Measurements from ENCODE around the gene UFC1.

The UFC1 gene

GRCh38 chr1:161190962-161191521 lies 37.3 kb downstream of the UFC1 start:
- no peak overlapping the region for H3K4me3 Mint-ChIP-seq
- H3K36me3 Mint-ChIP-seq, result no peaks in the 10 kb centered on the region
- no peaks in the 10 kb centered on the region for H3K9me3 Mint-ChIP-seq
- no peak overlapping the region for H3K27ac Mint-ChIP-seq
- H3K27me3 Mint-ChIP-seq, result no peaks in the 10 kb centered on the region
- H3K4me1 Mint-ChIP-seq, result peaks cover 61% of the 10 kb centered on the region

- Mint-ChIP-seq H3K9me3 (no peaks in the 10 kb centered on the region), H3K27ac (no peak overlapping the region), H3K36me3 (no peaks in the 10 kb centered on the region), H3K4me3 (no peak overlapping the region), H3K27me3 (no peaks in the 10 kb centered on the region), H3K4me1 (peaks cover 54% of the 10 kb centered on the region)
These were observed 38.2 kb downstream of the UFC1 start for GRCh38 chr1:161191971-161192370.

- H3K27me3 Mint-ChIP-seq, result no peaks in the 10 kb centered on the region
- H3K36me3 Mint-ChIP-seq, result no peaks in the 10 kb centered on the region
- H3K4me1 Mint-ChIP-seq, result peaks cover 46% of the 10 kb centered on the region
- no peaks in the 10 kb centered on the region for H3K9me3 Mint-ChIP-seq
- peak overlapping the region; percentile 34 for H3K4me3 Mint-ChIP-seq
- peak overlapping the region; percentile 86 for H3K27ac Mint-ChIP-seq
These were observed 39.0 kb downstream of the UFC1 start for GRCh38 chr1:161192476-161193465.

- Mint-ChIP-seq H3K9me3 (no peaks in the 10 kb centered on the region), H3K36me3 (no peaks in the 10 kb centered on the region), H3K27ac (no peak overlapping the region), H3K4me3 (no peak overlapping the region), H3K4me1 (peaks cover 40% of the 10 kb centered on the region), H3K27me3 (no peaks in the 10 kb centered on the region)
These were observed 39.9 kb downstream of the UFC1 start for GRCh38 chr1:161193561-161194235.

- Mint-ChIP-seq H3K27me3 (no peaks in the 10 kb centered on the region), H3K36me3 (no peaks in the 10 kb centered on the region), H3K4me1 (peaks cover 44% of the 10 kb centered on the region), H3K4me3 (no peak overlapping the region), H3K9me3 (no peaks in the 10 kb centered on the region), H3K27ac (no peak overlapping the region)
These were observed 41.4 kb downstream of the UFC1 start for GRCh38 chr1:161195171-161195570.

GRCh38 chr1:161196111-161196510 lies 42.3 kb downstream of the UFC1 start:
- Mint-ChIP-seq H3K4me3 (no peak overlapping the region), H3K27ac (no peak overlapping the region), H3K27me3 (no peaks in the 10 kb centered on the region), H3K36me3 (no peaks in the 10 kb centered on the region), H3K4me1 (peaks cover 53% of the 10 kb centered on the region), H3K9me3 (no peaks in the 10 kb centered on the region)

- Mint-ChIP-seq H3K4me1 (peaks cover 60% of the 10 kb centered on the region), H3K27ac (no peak overlapping the region)
These were observed 43.0 kb downstream of the UFC1 start for GRCh38 chr1:161196521-161197451.

GRCh38 chr1:161197560-161198193 lies 43.9 kb downstream of the UFC1 start:
- Mint-ChIP-seq H3K27me3 (no peaks in the 10 kb centered on the region), H3K4me3 (no peak overlapping the region), H3K36me3 (peaks cover 2% of the 10 kb centered on the region), H3K9me3 (no peaks in the 10 kb centered on the region), H3K27ac (no peak overlapping the region), H3K4me1 (peaks cover 60% of the 10 kb centered on the region)

More at GRCh38 chr1:161196521-161197451, 43.0 kb downstream of the UFC1 start:
- Mint-ChIP-seq H3K27me3 (no peaks in the 10 kb centered on the region), H3K36me3 (no peaks in the 10 kb centered on the region), H3K4me3 (no peak overlapping the region), H3K9me3 (no peaks in the 10 kb centered on the region)

GRCh38 chr1:161198194-161198896 lies 44.6 kb downstream of the UFC1 start:
- Mint-ChIP-seq H3K27ac (no peak overlapping the region), H3K27me3 (no peaks in the 10 kb centered on the region), H3K9me3 (no peaks in the 10 kb centered on the region), H3K4me1 (peaks cover 58% of the 10 kb centered on the region), H3K36me3 (peaks cover 2% of the 10 kb centered on the region), H3K4me3 (no peak overlapping the region)

GRCh38 chr1:161198897-161199431 lies 45.2 kb downstream of the UFC1 start, which contains the start of gene ADAMTS4:
Gene ADAMTS4, minus strand, starts transcription at chr1:161199054. Its CDS starts 427 bp downstream, at chr1:161198627.
- H3K27ac Mint-ChIP-seq, result peak within 1 kb of the TSS; percentile 56
- no peaks in the 10 kb centered on the region for H3K27me3 Mint-ChIP-seq
- peaks cover 5% of the 10 kb centered on the region for H3K36me3 Mint-ChIP-seq
- H3K9me3 Mint-ChIP-seq, result no peaks in the 10 kb centered on the region
- peaks cover 64% of the 10 kb centered on the region for H3K4me1 Mint-ChIP-seq
- peak within 1 kb of the TSS; percentile 2 for H3K4me3 Mint-ChIP-seq

GRCh38 chr1:161199506-161200139 lies 45.8 kb downstream of the UFC1 start:
- Mint-ChIP-seq H3K4me1 (peaks cover 68% of the 10 kb centered on the region), H3K9me3 (no peaks in the 10 kb centered on the region), H3K27me3 (no peaks in the 10 kb centered on the region), H3K4me3 (peak overlapping the region; percentile 2), H3K27ac (peak overlapping the region; percentile 95), H3K36me3 (peaks cover 12% of the 10 kb centered on the region)

GRCh38 chr1:161200421-161200991 lies 46.7 kb downstream of the UFC1 start:
- H3K4me1 Mint-ChIP-seq, result peaks cover 66% of the 10 kb centered on the region

More at GRCh38 chr1:161200421-161200991, 46.7 kb downstream of the UFC1 start:
- H3K4me3 Mint-ChIP-seq, result peak overlapping the region; percentile 64
- peak overlapping the region; percentile 95 for H3K27ac Mint-ChIP-seq
- H3K9me3 Mint-ChIP-seq, result no peaks in the 10 kb centered on the region
- no peaks in the 10 kb centered on the region for H3K27me3 Mint-ChIP-seq
- peaks cover 15% of the 10 kb centered on the region for H3K36me3 Mint-ChIP-seq
